Smooth muscle cell (in vitro differentiated cells): ENCODE data around the gene AKT1S1. TPM values are rescaled to one million over a fixed set of nuclear protein-coding genes. Genes with fewer than 3 reads are reported as not detected.
A peak's percentile ranks its signal among the peaks of the same experiment; 100 is the strongest.

Experiments
- DNase-seq: peaks from one replicate; lab custom pipeline; 2025; ENCODE audit not compliant: unreplicated experiment; lab: John Stamatoyannopoulos, UW
- H2AFZ ChIP-seq: fragments of 200-600 bp; sonication (generic); 2 replicates; pipeline ENCODE4 v1.6.0; 2016; ENCODE audit warnings: antibody characterized with exemption, low read depth, mild to moderate bottlenecking
- H3F3A ChIP-seq: fragments of 200-600 bp; sonication (generic); 2 replicates; pipeline ENCODE4 v1.6.0; 2017; ENCODE audit warnings: antibody characterized with exemption, low read depth
- H3K27ac ChIP-seq: fragments of 200-600 bp; sonication (generic); 2 replicates; pipeline ENCODE4 v1.5.1; 2016; ENCODE audit warnings: low read depth, mild to moderate bottlenecking
- H3K27me3 ChIP-seq: fragments of 200-600 bp; sonication (generic); 2 replicates; pipeline ENCODE4 v1.6.1; 2016; ENCODE audit warnings: low read depth, mild to moderate bottlenecking
- H3K36me3 ChIP-seq: fragments of 200-600 bp; sonication (generic); 2 replicates; pipeline ENCODE4 v1.5.1; 2016; ENCODE audit warnings: low read depth
- H3K4me1 ChIP-seq: fragments of 200-600 bp; sonication (generic); 2 replicates; pipeline ENCODE4 v1.5.1; 2016; ENCODE audit warnings: low read depth
- H3K4me2 ChIP-seq: fragments of 200-600 bp; sonication (generic); 2 replicates; pipeline ENCODE4 v1.6.0; 2016; ENCODE audit warnings: mild to moderate bottlenecking
- H3K4me3 ChIP-seq: fragments of 200-600 bp; sonication (generic); 2 replicates; pipeline ENCODE4 v1.5.1; 2016; ENCODE audit warnings: mild to moderate bottlenecking
- H3K79me2 ChIP-seq: fragments of 200-600 bp; sonication (generic); 2 replicates; pipeline ENCODE4 v1.6.0; 2016; ENCODE audit warnings: low read depth, mild to moderate bottlenecking
- H3K9ac ChIP-seq: fragments of 200-600 bp; sonication (generic); 2 replicates; pipeline ENCODE4 v1.6.0; 2016; ENCODE audit warnings: low read depth
- H3K9me3 ChIP-seq: fragments of 200-600 bp; sonication (generic); replicated peaks from 2 replicates; pipeline ENCODE4 v1.5.1; 2016; ENCODE audit warnings: low read depth
- H4K20me1 ChIP-seq: fragments of 200-600 bp; sonication (generic); 2 replicates; pipeline ENCODE4 v1.6.0; 2016; ENCODE audit warnings: low read depth
- CTCF ChIP-seq: fragments of 200-600 bp; sonication (generic); IDR thresholded peaks from 2 replicates; pipeline ENCODE4 v1.5.1; 2017; ENCODE audit warnings: borderline replicate concordance, mild to moderate bottlenecking, antibody characterized with exemption; ENCODE audit not compliant: insufficient read depth, poor library complexity, severe bottlenecking
- WGBS: methylation state at CpG from one replicate; pipeline ENCODE4 v1.1.7; 2016; ENCODE audit warnings: low lambda C conversion rate; 5-methylcytosine and 5-hydroxymethylcytosine counted together
- polyA plus RNA-seq: library from polyadenylated mRNA; unstranded; fragments of >200 nt; fragmentation: Nextera tagmentation; extraction: Ambion mirVana; gene quantifications from 2 replicates; pipeline ENCODE4 v1.2.1, GENCODE V29; 2016
- total RNA-seq: library from RNA; depleted of rRNA; stranded (reverse); fragments of >200 nt; gene quantifications from 2 replicates; pipeline ENCODE4 v1.2.3, GENCODE V29; 2014

AKT1S1 gene
- total and polyA plus RNA-seq, 2 experiments from 2014 or later = 15.8 to 72.2 TPM

- H3K79me2 ChIP-seq = peaks cover 31% of the 10 kb centered on the region
- H3K27ac ChIP-seq = no peak overlapping the region
- H3K36me3 ChIP-seq = no peaks in the 10 kb centered on the region
- WGBS = 83% methylated on average over 34 of the region's 49 CpGs
- no peak overlapping the region for H3K4me2 ChIP-seq
- peaks cover 27% of the 10 kb centered on the region for H4K20me1 ChIP-seq
- peaks cover 7% of the 10 kb centered on the region for H3K4me1 ChIP-seq
- no peak for DNase-seq
- H3K9me3 ChIP-seq = no peaks in the 10 kb centered on the region
- no peak overlapping the region for H2AFZ ChIP-seq
- H3K9ac ChIP-seq = no peak overlapping the region
- TF ChIP-seq CTCF = peak; percentile 24
- peaks cover 15% of the 10 kb centered on the region for H3F3A ChIP-seq
- H3K27me3 ChIP-seq = no peaks in the 10 kb centered on the region
- H3K4me3 ChIP-seq = no peak overlapping the region
Observed at GRCh38 chr19:49862391-49863253, 14.5 kb downstream of the AKT1S1 start.

GRCh38 chr19:49861541-49862378 is 15.4 kb downstream of the AKT1S1 start:
- WGBS = 93% methylated on average over 58 of the region's 60 CpGs
- Histone ChIP-seq H4K20me1 (peaks cover 36% of the 10 kb centered on the region), H3K79me2 (peaks cover 31% of the 10 kb centered on the region), H2AFZ (no peak overlapping the region), H3K4me2 (no peak overlapping the region), H3K36me3 (no peaks in the 10 kb centered on the region), H3K4me1 (peaks cover 7% of the 10 kb centered on the region), H3K27ac (no peak overlapping the region), H3K4me3 (no peak overlapping the region), H3K27me3 (no peaks in the 10 kb centered on the region), H3K9me3 (no peaks in the 10 kb centered on the region), H3F3A (peaks cover 24% of the 10 kb centered on the region), H3K9ac (no peak overlapping the region)
- DNase-seq = no peak
- no peak for TF ChIP-seq CTCF

- no peaks in the 10 kb centered on the region for H3K27me3 ChIP-seq
- peak overlapping the region; percentile 29 for H3K27ac ChIP-seq
- H3K36me3 ChIP-seq = no peaks in the 10 kb centered on the region
- WGBS = 60% methylated on average over 12 of the region's 13 CpGs
- H3K4me1 ChIP-seq = peaks cover under 1% of the 10 kb centered on the region
- no peak overlapping the region for H2AFZ ChIP-seq
- no peak overlapping the region for H3K4me2 ChIP-seq
- DNase-seq = no peak
- H3K9ac ChIP-seq = no peak overlapping the region
- H4K20me1 ChIP-seq = peaks cover 37% of the 10 kb centered on the region
- H3K9me3 ChIP-seq = no peaks in the 10 kb centered on the region
- TF ChIP-seq CTCF = no peak
- H3F3A ChIP-seq = peaks cover 25% of the 10 kb centered on the region
- H3K79me2 ChIP-seq = peaks cover 24% of the 10 kb centered on the region
- H3K4me3 ChIP-seq = no peak overlapping the region
Observed at GRCh38 chr19:49861107-49861506, 16.0 kb downstream of the AKT1S1 start.
